Measurements from ENCODE around the gene DLGAP1.

DNA sequence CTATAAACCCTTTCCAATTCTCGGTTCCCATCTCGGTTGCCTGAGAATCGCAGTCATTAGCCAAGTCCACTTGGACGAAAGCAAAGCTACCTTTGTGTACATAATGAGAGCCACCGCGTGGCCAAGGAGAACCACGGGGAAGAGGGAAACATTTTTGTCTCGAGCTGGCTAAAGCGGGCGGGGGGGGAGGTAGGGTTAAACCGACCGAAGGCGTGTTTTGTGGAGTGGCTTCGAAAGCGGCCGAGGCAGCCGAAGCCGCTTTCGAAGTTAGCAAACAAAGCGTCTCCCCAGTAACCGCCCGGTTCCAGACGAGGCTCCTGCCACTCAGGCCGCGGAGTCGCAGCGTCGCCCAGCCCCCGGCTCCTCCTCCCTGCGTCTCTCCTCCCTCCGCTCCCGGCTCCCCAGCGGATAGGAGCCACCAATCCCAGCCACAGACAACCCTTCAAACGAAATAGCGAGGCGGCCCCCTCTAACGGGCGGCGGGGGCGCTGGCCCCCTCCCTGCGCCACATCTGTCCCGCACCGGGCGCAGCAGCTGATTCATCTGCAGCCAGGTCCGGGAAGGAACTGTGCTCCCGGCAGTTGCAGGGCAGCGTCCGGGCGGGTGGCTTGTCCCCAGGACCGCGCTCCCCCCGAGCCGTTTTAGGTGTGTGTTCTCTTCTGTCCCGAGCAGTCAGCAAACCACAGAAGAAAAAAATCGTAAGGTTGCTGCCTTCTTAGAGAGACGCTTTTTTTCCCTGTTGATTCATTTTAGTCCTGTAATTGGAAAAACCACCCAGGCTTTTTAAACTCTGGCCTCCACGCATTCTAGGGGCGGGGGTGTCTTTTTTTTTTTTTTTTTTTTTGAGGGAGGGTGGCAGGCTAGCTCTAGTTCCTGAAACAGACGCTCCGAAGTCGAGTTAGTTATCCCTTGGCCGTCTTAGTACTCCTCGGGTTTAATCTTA lies 1006.9 kb downstream of the DLGAP1 start:
- TF ChIP-seq CTCF (IDR thresholded peaks at IDR 0.05; ENCODE audit: poor library complexity) (peak; percentile 23), EZH2 (IDR thresholded peaks at IDR 0.05; ENCODE audit: borderline replicate concordance) (no peak)
